DOHH2 (cell line): Measurements from ENCODE around the gene MACROD2.

Experiments
- H3F3A ChIP-seq: fragments of 200-600 bp; sonication (generic), shearing (Covaris generic); 2 replicates; pipeline ENCODE4 v1.6.0; 2016; ENCODE audit warnings: antibody characterized with exemption, mild to moderate bottlenecking; ENCODE audit not compliant: control insufficient read depth, insufficient read depth
- H3K27ac ChIP-seq: fragments of 200-600 bp; sonication (generic); 2 replicates; pipeline ENCODE4 v1.5.1; 2014; ENCODE audit warnings: low read depth, mild to moderate bottlenecking, low read length, moderate library complexity
- H3K27me3 ChIP-seq: fragments of 200-600 bp; sonication (generic); 2 replicates; pipeline ENCODE4 v1.6.1; 2014; ENCODE audit warnings: mild to moderate bottlenecking, low read length, mixed read lengths; ENCODE audit not compliant: control insufficient read depth
- H3K36me3 ChIP-seq: fragments of 200-600 bp; sonication (generic); 2 replicates; pipeline ENCODE4 v1.6.1; 2014; ENCODE audit warnings: mild to moderate bottlenecking, low read length, moderate library complexity, mixed read lengths; ENCODE audit not compliant: control insufficient read depth
- H3K4me1 ChIP-seq: fragments of 200-600 bp; sonication (generic); 2 replicates; pipeline ENCODE4 v1.6.1; 2014; ENCODE audit warnings: mild to moderate bottlenecking, low read length, mixed read lengths; ENCODE audit not compliant: control insufficient read depth
- H3K4me2 ChIP-seq: fragments of 200-600 bp; sonication (generic); 2 replicates; pipeline ENCODE4 v1.6.0; 2014; ENCODE audit warnings: mild to moderate bottlenecking, low read length, moderate library complexity
- H3K4me3 ChIP-seq: fragments of 200-600 bp; sonication (generic); 2 replicates; pipeline ENCODE4 v1.5.1; 2014; ENCODE audit warnings: mild to moderate bottlenecking, low read length, mixed read lengths
- H3K79me2 ChIP-seq: fragments of 200-600 bp; sonication (generic); 2 replicates; pipeline ENCODE4 v1.6.1; 2014; ENCODE audit warnings: mild to moderate bottlenecking, low read length, mixed read lengths; ENCODE audit not compliant: control insufficient read depth
- H3K9me2 ChIP-seq: fragments of 200-600 bp; sonication (generic); replicated peaks from 2 replicates; pipeline ENCODE4 v1.6.1; 2014; ENCODE audit warnings: mild to moderate bottlenecking, low read length, mixed read lengths; ENCODE audit not compliant: control insufficient read depth
- H3K9me3 ChIP-seq: fragments of 200-600 bp; sonication (generic); 2 replicates; pipeline ENCODE4 v1.6.1; 2014; ENCODE audit warnings: antibody characterized with exemption, low read length, mixed read lengths; ENCODE audit not compliant: control insufficient read depth, insufficient read depth
- H4K20me1 ChIP-seq: fragments of 200-600 bp; sonication (generic); 2 replicates; pipeline ENCODE4 v1.6.0; 2014; ENCODE audit warnings: low read depth, mild to moderate bottlenecking, antibody characterized with exemption, low read length, moderate library complexity; ENCODE audit not compliant: control insufficient read depth, insufficient read depth
- CTCF ChIP-seq: fragments of 200-600 bp; sonication (generic); IDR thresholded peaks from one replicate; pipeline ENCODE4 v1.5.1; 2014; ENCODE audit warnings: antibody characterized with exemption, mild to moderate bottlenecking, low read depth, low read length; ENCODE audit not compliant: poor library complexity, severe bottlenecking
- EZH2phosphoT487 ChIP-seq: fragments of 200-600 bp; sonication (generic); IDR thresholded peaks from 2 replicates; pipeline ENCODE4 v1.6.1; 2017; ENCODE audit warnings: borderline replicate concordance, mild to moderate bottlenecking, antibody characterized with exemption, low read length, moderate library complexity, mixed read lengths

Gene MACROD2

DNA sequence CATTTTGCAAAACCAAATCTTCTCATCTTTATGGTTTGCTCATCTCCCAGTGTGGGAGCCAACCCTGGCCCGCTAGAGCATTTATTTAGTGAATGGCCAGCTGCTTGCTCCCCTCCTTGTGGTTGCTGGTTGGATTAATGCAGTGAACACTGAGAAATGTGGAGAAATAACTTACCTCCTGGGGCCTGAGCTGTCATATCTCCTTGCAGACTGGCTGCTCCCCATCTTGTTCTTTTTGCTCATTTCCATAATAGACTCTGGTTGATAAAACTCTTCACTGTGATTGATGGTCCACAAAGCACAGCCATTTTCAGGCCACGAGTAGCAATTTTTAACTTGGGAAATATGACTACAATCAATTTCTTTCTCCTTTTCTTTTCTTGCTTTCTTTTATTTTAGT is 1420.6 kb downstream of the MACROD2 start:
- no peaks in the 10 kb centered on the region for H4K20me1 ChIP-seq
- H3F3A ChIP-seq = no peaks in the 10 kb centered on the region
- H3K9me2 ChIP-seq = no peaks in the 10 kb centered on the region
- no peaks in the 10 kb centered on the region for H3K4me1 ChIP-seq
- H3K4me2 ChIP-seq = no peak overlapping the region
- no peaks in the 10 kb centered on the region for H3K79me2 ChIP-seq
- no peak overlapping the region for H3K27ac ChIP-seq
- H3K36me3 ChIP-seq = no peaks in the 10 kb centered on the region
- H3K9me3 ChIP-seq = no peaks in the 10 kb centered on the region
- TF ChIP-seq CTCF (no peak), EZH2phosphoT487 (no peak)
- H3K4me3 ChIP-seq = no peak overlapping the region
- no peaks in the 10 kb centered on the region for H3K27me3 ChIP-seq

DNA sequence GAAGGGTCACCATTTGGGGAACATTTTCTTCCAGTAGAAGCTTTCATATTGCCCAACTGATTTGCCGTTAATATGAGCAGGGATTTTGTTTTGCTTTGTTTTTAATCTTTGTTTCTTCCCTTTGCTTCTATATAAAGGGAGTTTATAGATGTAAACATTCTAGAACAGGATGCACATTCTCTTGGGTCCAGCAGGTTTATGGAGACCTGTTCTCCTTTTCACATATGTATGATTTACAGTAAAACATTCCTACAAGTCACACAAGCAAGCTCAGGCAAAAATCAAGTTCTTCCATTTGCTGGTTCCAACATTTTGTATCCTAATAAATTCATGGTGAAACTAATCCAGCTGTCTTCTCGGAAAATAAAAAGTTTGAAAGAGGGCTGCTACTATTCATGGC is 1424.5 kb downstream of the MACROD2 start:
- Histone ChIP-seq H4K20me1 (no peaks in the 10 kb centered on the region), H3K27me3 (no peaks in the 10 kb centered on the region), H3K9me2 (no peaks in the 10 kb centered on the region), H3F3A (no peaks in the 10 kb centered on the region), H3K4me1 (no peaks in the 10 kb centered on the region), H3K27ac (no peak overlapping the region), H3K9me3 (no peaks in the 10 kb centered on the region), H3K79me2 (no peaks in the 10 kb centered on the region), H3K36me3 (no peaks in the 10 kb centered on the region), H3K4me3 (no peak overlapping the region), H3K4me2 (no peak overlapping the region)
- no peak for TF ChIP-seq EZH2phosphoT487
- no peak for TF ChIP-seq CTCF

GRCh38 chr20:15422966-15423365 is 1427.7 kb downstream of the MACROD2 start:
- H3K27ac ChIP-seq = no peak overlapping the region
- no peaks in the 10 kb centered on the region for H3K9me3 ChIP-seq
- H3K4me3 ChIP-seq = no peak overlapping the region
- no peaks in the 10 kb centered on the region for H4K20me1 ChIP-seq
- H3K36me3 ChIP-seq = no peaks in the 10 kb centered on the region
- no peaks in the 10 kb centered on the region for H3K9me2 ChIP-seq
- no peaks in the 10 kb centered on the region for H3F3A ChIP-seq
- no peak overlapping the region for H3K4me2 ChIP-seq
- no peaks in the 10 kb centered on the region for H3K79me2 ChIP-seq
- H3K4me1 ChIP-seq = no peaks in the 10 kb centered on the region
- TF ChIP-seq EZH2phosphoT487 = no peak
- no peak for TF ChIP-seq CTCF
- no peaks in the 10 kb centered on the region for H3K27me3 ChIP-seq

DNA sequence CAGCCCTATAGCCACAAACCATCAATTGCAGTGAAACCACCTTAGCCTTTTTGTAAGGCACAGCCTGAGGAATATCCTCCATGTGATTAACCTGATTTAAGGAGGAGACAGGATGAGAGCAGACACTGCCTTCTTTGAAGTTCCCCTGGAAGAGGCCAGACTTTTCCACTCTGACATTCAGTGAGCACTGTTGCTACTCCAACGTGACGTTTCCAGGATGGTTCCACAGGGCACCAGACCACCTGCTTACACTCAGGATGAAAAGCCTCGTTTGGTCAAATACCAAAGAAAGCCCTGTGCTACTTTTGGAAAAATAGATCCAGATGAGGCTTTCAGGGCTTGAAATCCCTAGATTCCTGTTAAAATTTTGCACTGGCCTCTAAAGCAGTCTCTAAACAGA is 1444.2 kb downstream of the MACROD2 start:
- no peak overlapping the region for H3K27ac ChIP-seq
- H3K9me3 ChIP-seq = no peaks in the 10 kb centered on the region
- H3K4me1 ChIP-seq = no peaks in the 10 kb centered on the region
- no peaks in the 10 kb centered on the region for H3F3A ChIP-seq
- H4K20me1 ChIP-seq = no peaks in the 10 kb centered on the region
- H3K36me3 ChIP-seq = no peaks in the 10 kb centered on the region
- no peaks in the 10 kb centered on the region for H3K79me2 ChIP-seq
- TF ChIP-seq CTCF = no peak
- TF ChIP-seq EZH2phosphoT487 = no peak
- H3K4me2 ChIP-seq = no peak overlapping the region
- no peaks in the 10 kb centered on the region for H3K27me3 ChIP-seq
- H3K4me3 ChIP-seq = no peak overlapping the region
- H3K9me2 ChIP-seq = no peaks in the 10 kb centered on the region
